Peyer's patch (tissue), 4 donors: ENCODE data around the gene INSL3.

ENCODE experiments used
- POLR2A ChIP-seq, 2 donors: fragments of 450-650 bp; IDR thresholded peaks; one replicate each; pipeline ENCODE4 v1.5.1; 2017; ENCODE audit warnings: antibody characterized with exemption in 2 of 2, mild to moderate bottlenecking in 2 of 2, moderate library complexity in 2 of 2
- TF ChIP-seq, protein P1 (sequence below), 6 experiments: fragments of 450-650 bp in 4 of 6; fragments of 200-600 bp in 2 of 6; sonication (generic) in 1 of 6; IDR thresholded peaks; one replicate each; pipeline ENCODE4 v1.5.1; 2017 to 2019; ENCODE audit warnings: antibody characterized with exemption in 6 of 6, mild to moderate bottlenecking in 3 of 6, moderate library complexity in 1 of 6

DNA sequence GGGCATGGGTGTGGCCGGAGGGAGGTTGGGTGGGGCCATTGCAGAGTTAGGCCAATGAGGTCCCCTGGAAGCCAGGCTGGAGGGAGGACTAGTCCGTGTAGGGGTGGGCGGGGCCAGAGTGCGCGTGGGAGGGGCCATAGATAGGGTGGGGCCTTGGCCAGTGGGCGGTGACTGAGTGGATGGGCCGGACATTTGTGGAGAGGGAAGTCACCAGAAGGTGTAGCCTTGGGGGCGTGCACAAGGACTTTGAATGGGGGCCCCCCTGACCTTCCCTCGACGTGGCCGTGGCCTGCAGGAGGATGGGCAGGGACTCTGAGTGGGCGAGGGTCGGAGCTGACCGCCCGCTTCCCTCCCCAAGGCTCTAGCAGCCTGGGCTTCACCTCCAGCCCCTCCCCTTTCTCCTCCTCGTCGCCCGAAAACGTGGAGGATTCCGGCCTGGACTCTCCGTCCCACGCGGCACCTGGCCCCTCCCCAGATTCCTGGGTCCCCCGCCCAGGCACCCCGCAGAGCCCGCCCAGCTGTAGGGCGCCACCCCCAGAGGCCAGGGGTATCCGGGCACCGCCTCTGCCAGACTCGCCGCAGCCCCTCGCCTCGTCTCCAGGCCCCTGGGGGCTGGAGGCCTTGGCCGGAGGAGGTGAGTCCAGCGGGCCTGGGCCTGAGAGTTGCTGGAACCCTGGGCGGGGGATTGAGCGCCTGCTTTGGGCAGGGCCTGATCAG lies 42.9 kb downstream of the INSL3 start:
- TF ChIP-seq, protein P1, sequence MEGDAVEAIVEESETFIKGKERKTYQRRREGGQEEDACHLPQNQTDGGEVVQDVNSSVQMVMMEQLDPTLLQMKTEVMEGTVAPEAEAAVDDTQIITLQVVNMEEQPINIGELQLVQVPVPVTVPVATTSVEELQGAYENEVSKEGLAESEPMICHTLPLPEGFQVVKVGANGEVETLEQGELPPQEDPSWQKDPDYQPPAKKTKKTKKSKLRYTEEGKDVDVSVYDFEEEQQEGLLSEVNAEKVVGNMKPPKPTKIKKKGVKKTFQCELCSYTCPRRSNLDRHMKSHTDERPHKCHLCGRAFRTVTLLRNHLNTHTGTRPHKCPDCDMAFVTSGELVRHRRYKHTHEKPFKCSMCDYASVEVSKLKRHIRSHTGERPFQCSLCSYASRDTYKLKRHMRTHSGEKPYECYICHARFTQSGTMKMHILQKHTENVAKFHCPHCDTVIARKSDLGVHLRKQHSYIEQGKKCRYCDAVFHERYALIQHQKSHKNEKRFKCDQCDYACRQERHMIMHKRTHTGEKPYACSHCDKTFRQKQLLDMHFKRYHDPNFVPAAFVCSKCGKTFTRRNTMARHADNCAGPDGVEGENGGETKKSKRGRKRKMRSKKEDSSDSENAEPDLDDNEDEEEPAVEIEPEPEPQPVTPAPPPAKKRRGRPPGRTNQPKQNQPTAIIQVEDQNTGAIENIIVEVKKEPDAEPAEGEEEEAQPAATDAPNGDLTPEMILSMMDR (IDR thresholded peaks at IDR 0.05), result no peak
- no peak for TF ChIP-seq POLR2A (IDR thresholded peaks at IDR 0.05)
